ENCODE data around the gene CACFD1. TPM values are rescaled to one million over a fixed set of nuclear protein-coding genes. Genes with fewer than 3 reads are reported as not detected.

The CACFD1 gene
- total and polyA plus RNA-seq, 2 of the 13 experiments (the other 11 are each of a cell fraction or from before 2014, with no cell fraction given) = 13.8 to 14.6 TPM

GRCh38 chr9:133459476-133460404 lies at the start of gene CACFD1 (continued):
- TF ChIP-seq ZNF503 (CRISPR knock-in tag; IDR thresholded peaks at IDR 0.05) (no peak), ZNF101 (CRISPR knock-in tag; IDR thresholded peaks at IDR 0.05; ENCODE audit: borderline replicate concordance, low read depth) (no peak), ZFP62 (CRISPR knock-in tag; IDR thresholded peaks at IDR 0.05) (no peak), AHR (CRISPR knock-in tag; IDR thresholded peaks at IDR 0.05) (no peak), SOX6 (IDR thresholded peaks at IDR 0.05) (no peak), SOX6 (CRISPR knock-in tag; IDR thresholded peaks at IDR 0.05) (no peak), ADNP (CRISPR knock-in tag; IDR thresholded peaks at IDR 0.05) (no peak), ZBTB7B (CRISPR knock-in tag; IDR thresholded peaks at IDR 0.05) (no peak), ZGPAT (CRISPR knock-in tag; IDR thresholded peaks at IDR 0.05) (no peak), ZNF891 (CRISPR knock-in tag; IDR thresholded peaks at IDR 0.05) (no peak), KLF16 (CRISPR knock-in tag; IDR thresholded peaks at IDR 0.05) (no peak; a peak in 2 of 4 replicates), HBP1 (CRISPR knock-in tag; IDR thresholded peaks at IDR 0.05; ENCODE audit: low read depth) (peak; percentile 69; the same call in 1 of the 2 replicates), FOXO1 (CRISPR knock-in tag; IDR thresholded peaks at IDR 0.05) (peak; percentile 43; the same call in 1 of the 2 replicates), CERS6 (CRISPR knock-in tag; IDR thresholded peaks at IDR 0.05) (no peak), ZSCAN5A (CRISPR knock-in tag; IDR thresholded peaks at IDR 0.05; ENCODE audit: borderline replicate concordance) (no peak), ZNF784 (CRISPR knock-in tag; IDR thresholded peaks at IDR 0.05; ENCODE audit: borderline replicate concordance) (peak; percentile 31; the same call in 1 of the 2 replicates), TERF1 (CRISPR knock-in tag; IDR thresholded peaks at IDR 0.05) (no peak), PCBP2 (optimal IDR thresholded peaks at IDR 0.05; ENCODE audit: low read depth, low read length, poor library complexity, severe bottlenecking) (no peak), ATF3 (CRISPR knock-in tag; IDR thresholded peaks at IDR 0.05) (no peak)

All from HepG2 (cell line).